ENCODE measurements around the gene SLC30A2. TPM values are rescaled to one million over a fixed set of nuclear protein-coding genes. Genes with fewer than 3 reads are reported as not detected.

Gene SLC30A2
- total and polyA plus RNA-seq, 9 of the 15 experiments (the other 6 are each of a cell fraction or from before 2014, with no cell fraction given): 0.01 to 0.18 (median 0.06) TPM; not detected in 3

GRCh38 chr1:26014179-26014578 lies 31.7 kb downstream of the SLC30A2 start:
- DNase-seq (ENCODE audit: extremely low read depth in 1 of 4, low spot score in 3 of 4) (no peak), ATAC-seq (no peak), FAIRE-seq (peak; percentile 32)
- Histone ChIP-seq H2AFZ (ENCODE audit: low read depth, low read length) (no peak overlapping the region), H3K9me3 (replicated peaks; ENCODE audit: control insufficient read depth, insufficient read depth, low read depth, low read length) (no peaks in the 10 kb centered on the region), H3K36me3 (ENCODE audit: control insufficient read depth, insufficient read depth, low read length) (no peaks in the 10 kb centered on the region), H4K20me1 (replicated peaks; ENCODE audit: control insufficient read depth, insufficient read depth, low read length) (no peaks in the 10 kb centered on the region), H3K27me3 (ENCODE audit: control insufficient read depth in 2 of 2, insufficient read depth in 2 of 2, low read length in 2 of 2) (no peaks in the 10 kb centered on the region), H3K79me2 (ENCODE audit: control insufficient read depth, insufficient read depth, low read length) (no peaks in the 10 kb centered on the region), H3K9me1 (ENCODE audit: control insufficient read depth, insufficient read depth, low read length) (no peaks in the 10 kb centered on the region), H3K4me1 (replicated peaks in 1 of 2; ENCODE audit: control insufficient read depth in 2 of 2, insufficient read depth in 2 of 2, low read length in 2 of 2) (peaks cover 15 to 17% of the 10 kb centered on the region in 2 experiments), H3K4me2 (ENCODE audit: insufficient read depth, low read length) (no peak overlapping the region), H3K4me3 (no peak overlapping the region), H3K27ac (ENCODE audit: extremely low read depth, low read depth, low read length) (no peak overlapping the region), H3K9ac (ENCODE audit: insufficient read depth in 1 of 2, low read depth in 2 of 2, low read length in 2 of 2) (no peak overlapping the region)
- CTCF ChIA-PET (ENCODE audit: low intra/inter-chr PET ratio): interaction anchor here (0.7 kb wide), 1 partner anchor 148 kb away, joined by 3 read pairs; no protein-coding TSS in a partner anchor
- intact Hi-C loops (cut with micrococcal nuclease) (no loop called here), in situ Hi-C loops (cut with MboI) (no loop called here)
- WGBS (ENCODE audit: insufficient coverage, low coverage, missing lambda C conversion rate): 46% methylated on average over 2 of the region's 2 CpGs
- TF ChIP-seq BCOR (IDR thresholded peaks at IDR 0.05) (peak; percentile 66; the same call in 1 of the 2 replicates), THRAP3 (IDR thresholded peaks at IDR 0.05; ENCODE audit: borderline replicate concordance) (no peak), RBM25 (IDR thresholded peaks at IDR 0.05; ENCODE audit: low read depth, low read length, severe bottlenecking) (peak; percentile 91), ZFP36 (IDR thresholded peaks at IDR 0.05; ENCODE audit: low read depth, low read length, partially characterized antibody) (peak; percentile 78), ZBTB2 (IDR thresholded peaks at IDR 0.05) (no peak)
- POLR2A ChIA-PET: interaction anchor here (1.3 to 1.5 kb wide), 3 partner anchors 15 to 119 kb away, joined by 3 to 8 read pairs (median 6); no protein-coding TSS in a partner anchor
- BruUV-seq (replicated peaks): no TSS peak
